PC-3 (cell line): ENCODE measurements around the gene MACROD2. TPM values are rescaled to one million over a fixed set of nuclear protein-coding genes. Genes with fewer than 3 reads are reported as not detected.

Experiments
- ATAC-seq: fragments of 200-7000 bp; cut with Tn5 transposase; 2 replicates; pipeline ENCODE4 v1.9.1; 2020; ENCODE audit warnings: mild to moderate bottlenecking, moderate library complexity
- BruUV-seq: library from RNA; stranded (reverse); fragments of 400-500 nt; replicated peaks from 2 replicates; lab custom pipeline; 2021; lab: Mats Ljungman, UMichigan
- CTCF ChIA-PET: fragments of 300-600 bp; sonication (Branson Sonifier 250); formaldehyde crosslinking; loops from one replicate; lab custom pipeline; 2022; ENCODE audit warnings: antibody characterized with exemption; lab: Charles Lee
- POLR2A ChIA-PET: fragments of 300-600 bp; sonication (Branson Sonifier 250); formaldehyde crosslinking; loops from one replicate; lab custom pipeline; 2022; ENCODE audit warnings: antibody characterized with exemption; ENCODE audit not compliant: unreplicated experiment; lab: Charles Lee
- DNase-seq: peaks from one replicate; pipeline ENCODE4 v3.0.0-alpha.2; 2015
- H2AFZ ChIP-seq: fragments of 300-600 bp; sonication (generic); 2 replicates; pipeline ENCODE4 v1.6.0; 2016; ENCODE audit warnings: antibody characterized with exemption, low read length
- H3F3A ChIP-seq: fragments of 300-600 bp; sonication (generic); one replicate; pipeline ENCODE4 v1.6.0; 2017; ENCODE audit warnings: antibody characterized with exemption, low read length, control low read depth, mild to moderate bottlenecking; ENCODE audit not compliant: unreplicated experiment
- H3K27ac ChIP-seq: fragments of 300-600 bp; sonication (generic); 2 replicates; pipeline ENCODE4 v1.5.1; 2016; ENCODE audit warnings: mild to moderate bottlenecking, low read length
- H3K27me3 ChIP-seq: fragments of 300-600 bp; sonication (generic); 2 replicates; pipeline ENCODE4 v1.6.1; 2016; ENCODE audit warnings: low read length, mixed read lengths
- H3K36me3 ChIP-seq: fragments of 300-600 bp; sonication (generic); 2 replicates; pipeline ENCODE4 v1.6.1; 2016; ENCODE audit warnings: low read depth, mixed run types, low read length, mixed read lengths
- H3K4me1 ChIP-seq: fragments of 300-600 bp; sonication (generic); 2 replicates; pipeline ENCODE4 v1.5.1; 2016; ENCODE audit warnings: low read length; ENCODE audit not compliant: insufficient read depth
- H3K4me2 ChIP-seq: fragments of 300-600 bp; sonication (generic); 2 replicates; pipeline ENCODE4 v1.6.0; 2016; ENCODE audit warnings: low read length
- H3K4me3 ChIP-seq: fragments of 300-600 bp; sonication (generic); 2 replicates; pipeline ENCODE4 v1.5.1; 2016; ENCODE audit warnings: mild to moderate bottlenecking, low read length, mixed read lengths
- H3K79me2 ChIP-seq: fragments of 300-600 bp; sonication (generic); 2 replicates; pipeline ENCODE4 v1.6.1; 2017; ENCODE audit warnings: low read length, mixed read lengths
- H3K9ac ChIP-seq: fragments of 300-600 bp; sonication (generic); 2 replicates; pipeline ENCODE4 v1.6.0; 2016; ENCODE audit warnings: mild to moderate bottlenecking, low read length
- H3K9me2 ChIP-seq: fragments of 300-600 bp; sonication (generic); replicated peaks from 2 replicates; pipeline ENCODE4 v1.6.1; 2016; ENCODE audit warnings: mixed run types, low read length, mixed read lengths
- H3K9me3 ChIP-seq: fragments of 300-600 bp; sonication (generic); 2 replicates; pipeline ENCODE4 v1.6.1; 2016; ENCODE audit warnings: low read length, mixed read lengths
- H4K20me1 ChIP-seq: fragments of 300-600 bp; sonication (generic); 2 replicates; pipeline ENCODE4 v1.6.1; 2016; ENCODE audit warnings: low read length, mixed read lengths
- EZH2 ChIP-seq: fragments of 300-600 bp; sonication (generic); IDR thresholded peaks from one replicate; pipeline ENCODE4 v1.6.1; 2017; ENCODE audit warnings: antibody characterized with exemption, mild to moderate bottlenecking, low read length; ENCODE audit not compliant: unreplicated experiment
- EZH2phosphoT487 ChIP-seq: fragments of 300-600 bp; sonication (generic); IDR thresholded peaks from 2 replicates; pipeline ENCODE4 v1.6.1; 2018; ENCODE audit warnings: mild to moderate bottlenecking, antibody characterized with exemption, low read length, borderline replicate concordance
- intact Hi-C: fragments of 100-400 bp; cut with micrococcal nuclease; formaldehyde crosslinking; loops from 2 replicates; pipeline ENCODE4 v1.9.0; 2023
- total RNA-seq: library from RNA; depleted of rRNA; stranded (reverse); fragments of >200 nt; gene quantifications from 2 replicates; pipeline ENCODE4 v1.2.3, GENCODE V29; 2014
- TF ChIP-seq, protein P1 (sequence below): fragments of 300-600 bp; sonication (generic); conservative IDR thresholded peaks from 2 replicates; pipeline ENCODE4 v1.5.1; 2017; ENCODE audit warnings: antibody characterized with exemption, low read depth, mild to moderate bottlenecking, low read length

The MACROD2 gene
- total RNA-seq, 1 experiment from 2014 or later, result 3.1 TPM

DNA sequence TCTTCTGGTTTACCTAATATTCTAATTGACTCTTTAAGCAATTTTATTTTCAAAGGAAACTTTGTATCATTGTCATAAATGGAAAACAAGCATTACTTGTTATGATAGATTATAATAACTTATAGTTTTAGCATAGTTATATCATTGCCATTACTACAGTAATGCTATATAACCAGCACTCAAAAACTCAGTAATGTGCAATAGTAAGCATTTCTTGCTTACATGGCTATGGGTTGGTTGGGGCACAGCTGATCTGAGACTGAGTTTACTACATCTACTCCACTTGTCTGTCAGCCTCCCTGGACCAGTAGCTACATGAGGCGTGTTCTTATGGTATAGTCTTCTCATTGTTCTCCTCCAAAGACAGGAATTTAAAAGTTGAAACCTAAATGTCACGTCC, 1427.7 kb downstream of the MACROD2 start:
- Histone ChIP-seq H3F3A (no peaks in the 10 kb centered on the region), H3K27ac (no peak overlapping the region), H3K36me3 (no peaks in the 10 kb centered on the region), H3K9me2 (no peaks in the 10 kb centered on the region), H3K9ac (no peak overlapping the region), H3K9me3 (no peaks in the 10 kb centered on the region), H2AFZ (no peak overlapping the region), H3K4me2 (no peak overlapping the region), H3K27me3 (no peaks in the 10 kb centered on the region; the same call in 1 of the 2 replicates), H3K79me2 (no peaks in the 10 kb centered on the region), H3K4me3 (no peak overlapping the region), H4K20me1 (no peaks in the 10 kb centered on the region), H3K4me1 (0 out of 2 replicates have a peak, but pooled peaks cover 4% of the 10 kb centered on the region)
- CTCF ChIA-PET, result no interaction called here
- POLR2A ChIA-PET, result no interaction called here
- intact Hi-C loops, result no loop called here
- no peak for ATAC-seq
- TF ChIP-seq EZH2, result no peak
- TF ChIP-seq EZH2phosphoT487, result no peak
- TF ChIP-seq, protein P1, sequence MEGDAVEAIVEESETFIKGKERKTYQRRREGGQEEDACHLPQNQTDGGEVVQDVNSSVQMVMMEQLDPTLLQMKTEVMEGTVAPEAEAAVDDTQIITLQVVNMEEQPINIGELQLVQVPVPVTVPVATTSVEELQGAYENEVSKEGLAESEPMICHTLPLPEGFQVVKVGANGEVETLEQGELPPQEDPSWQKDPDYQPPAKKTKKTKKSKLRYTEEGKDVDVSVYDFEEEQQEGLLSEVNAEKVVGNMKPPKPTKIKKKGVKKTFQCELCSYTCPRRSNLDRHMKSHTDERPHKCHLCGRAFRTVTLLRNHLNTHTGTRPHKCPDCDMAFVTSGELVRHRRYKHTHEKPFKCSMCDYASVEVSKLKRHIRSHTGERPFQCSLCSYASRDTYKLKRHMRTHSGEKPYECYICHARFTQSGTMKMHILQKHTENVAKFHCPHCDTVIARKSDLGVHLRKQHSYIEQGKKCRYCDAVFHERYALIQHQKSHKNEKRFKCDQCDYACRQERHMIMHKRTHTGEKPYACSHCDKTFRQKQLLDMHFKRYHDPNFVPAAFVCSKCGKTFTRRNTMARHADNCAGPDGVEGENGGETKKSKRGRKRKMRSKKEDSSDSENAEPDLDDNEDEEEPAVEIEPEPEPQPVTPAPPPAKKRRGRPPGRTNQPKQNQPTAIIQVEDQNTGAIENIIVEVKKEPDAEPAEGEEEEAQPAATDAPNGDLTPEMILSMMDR, result no peak
- DNase-seq, result no peak
- no TSS peak for BruUV-seq

DNA sequence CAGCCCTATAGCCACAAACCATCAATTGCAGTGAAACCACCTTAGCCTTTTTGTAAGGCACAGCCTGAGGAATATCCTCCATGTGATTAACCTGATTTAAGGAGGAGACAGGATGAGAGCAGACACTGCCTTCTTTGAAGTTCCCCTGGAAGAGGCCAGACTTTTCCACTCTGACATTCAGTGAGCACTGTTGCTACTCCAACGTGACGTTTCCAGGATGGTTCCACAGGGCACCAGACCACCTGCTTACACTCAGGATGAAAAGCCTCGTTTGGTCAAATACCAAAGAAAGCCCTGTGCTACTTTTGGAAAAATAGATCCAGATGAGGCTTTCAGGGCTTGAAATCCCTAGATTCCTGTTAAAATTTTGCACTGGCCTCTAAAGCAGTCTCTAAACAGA, 1444.2 kb downstream of the MACROD2 start:
- no peak for DNase-seq
- H4K20me1 ChIP-seq, result no peaks in the 10 kb centered on the region
- intact Hi-C loops, result no loop called here
- no peaks in the 10 kb centered on the region for H3K4me1 ChIP-seq
- POLR2A ChIA-PET, result no interaction called here
- H3K27me3 ChIP-seq, result no peaks in the 10 kb centered on the region
- H3K9ac ChIP-seq, result no peak overlapping the region
- no peak overlapping the region for H3K4me2 ChIP-seq
- H3K27ac ChIP-seq, result no peak overlapping the region
- no peaks in the 10 kb centered on the region for H3F3A ChIP-seq
- no peak overlapping the region for H3K4me3 ChIP-seq
- no peak for ATAC-seq
- BruUV-seq, result no TSS peak
- no peak overlapping the region for H2AFZ ChIP-seq
- no peaks in the 10 kb centered on the region for H3K9me3 ChIP-seq
- no peaks in the 10 kb centered on the region for H3K79me2 ChIP-seq
- no peaks in the 10 kb centered on the region for H3K9me2 ChIP-seq
- TF ChIP-seq EZH2 (no peak), EZH2phosphoT487 (no peak)
- TF ChIP-seq, protein P1, result no peak
- CTCF ChIA-PET, result no interaction called here
- H3K36me3 ChIP-seq, result no peaks in the 10 kb centered on the region

DNA sequence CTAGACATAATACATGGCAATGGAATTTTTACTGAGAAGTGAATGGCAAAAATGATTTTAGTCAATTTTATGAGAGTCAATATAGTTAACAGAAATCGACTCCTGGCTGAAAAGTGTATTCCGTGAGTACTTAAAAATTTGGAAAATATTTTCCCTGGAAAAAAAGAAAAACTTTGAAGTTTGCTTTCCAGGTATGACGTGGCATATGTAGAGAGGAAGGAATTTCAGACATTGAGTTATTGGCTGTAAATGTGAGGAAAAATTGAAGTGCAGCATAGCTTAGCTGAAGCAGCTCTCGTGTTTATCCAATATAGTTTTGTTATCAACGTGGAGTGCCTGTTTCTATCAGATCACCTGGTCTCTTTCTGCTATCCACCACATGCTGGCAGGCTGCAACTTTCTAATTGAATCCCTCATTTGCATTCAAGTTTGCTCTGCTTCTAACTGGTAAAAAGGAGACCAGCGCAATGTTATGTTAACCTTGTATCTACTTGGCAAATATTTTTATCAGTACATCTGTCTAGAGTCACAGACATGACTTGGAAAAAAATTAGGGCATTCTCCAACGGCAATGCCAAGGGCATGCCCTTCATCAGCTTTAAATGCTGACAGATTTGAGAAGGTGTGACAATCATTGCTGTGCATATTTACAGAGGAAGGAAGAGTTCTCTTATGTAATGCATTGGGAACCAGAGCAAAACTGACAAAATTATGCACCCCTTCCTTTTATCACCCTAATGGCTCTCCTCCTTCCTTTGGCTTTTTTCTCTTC, 1444.9 kb downstream of the MACROD2 start:
- H3K4me1 ChIP-seq, result no peaks in the 10 kb centered on the region
- no peak overlapping the region for H3K9ac ChIP-seq
- no peak for ATAC-seq
- no peaks in the 10 kb centered on the region for H3K79me2 ChIP-seq
- no peaks in the 10 kb centered on the region for H3K27me3 ChIP-seq
- no peaks in the 10 kb centered on the region for H3K9me2 ChIP-seq
- no peaks in the 10 kb centered on the region for H4K20me1 ChIP-seq
- H3K9me3 ChIP-seq, result no peaks in the 10 kb centered on the region
- no peaks in the 10 kb centered on the region for H3K36me3 ChIP-seq
- intact Hi-C loops, result no loop called here
- POLR2A ChIA-PET, result no interaction called here
- CTCF ChIA-PET, result no interaction called here
- H3F3A ChIP-seq, result no peaks in the 10 kb centered on the region
- H2AFZ ChIP-seq, result no peak overlapping the region
- TF ChIP-seq, protein P1, result no peak
- no peak for TF ChIP-seq EZH2phosphoT487
- TF ChIP-seq EZH2, result no peak
- DNase-seq, result no peak
- no TSS peak for BruUV-seq
- H3K27ac ChIP-seq, result no peak overlapping the region
- H3K4me2 ChIP-seq, result no peak overlapping the region
- H3K4me3 ChIP-seq, result no peak overlapping the region
